CD4-positive, alpha-beta T cell treated with Interleukin-10 for 1 hour (primary cell): ENCODE data around the gene SIAH1.
"Not testable (repeated sequence)": the region's sequence is repeated elsewhere in the genome, so short reads cannot be mapped to it uniquely, and the experiment has no call there.

Source experiments
- DNase-seq: peaks from one replicate; pipeline ENCODE4 v3.0.0-alpha.2; 2020

SIAH1 gene

DNA sequence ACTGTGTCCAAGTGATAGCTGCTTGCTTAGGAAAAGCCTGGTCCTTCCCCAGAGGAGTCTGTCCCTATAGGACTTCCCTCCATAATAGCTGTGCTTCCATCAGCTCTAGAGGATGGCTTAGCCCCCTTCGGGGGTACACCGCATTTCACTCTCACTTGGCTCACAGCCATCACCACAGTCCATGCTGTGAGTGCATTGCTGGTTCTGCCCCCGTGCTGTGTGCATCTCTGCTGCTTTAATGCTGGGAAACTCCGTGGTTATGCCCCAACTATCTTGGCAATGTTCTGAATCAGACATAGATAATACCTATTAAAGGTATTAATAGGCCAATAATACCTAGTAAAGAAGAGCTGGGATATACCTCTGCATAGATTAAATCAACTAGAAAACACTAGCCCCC is 58.3 kb downstream of the SIAH1 start:
- no peak for DNase-seq

DNA sequence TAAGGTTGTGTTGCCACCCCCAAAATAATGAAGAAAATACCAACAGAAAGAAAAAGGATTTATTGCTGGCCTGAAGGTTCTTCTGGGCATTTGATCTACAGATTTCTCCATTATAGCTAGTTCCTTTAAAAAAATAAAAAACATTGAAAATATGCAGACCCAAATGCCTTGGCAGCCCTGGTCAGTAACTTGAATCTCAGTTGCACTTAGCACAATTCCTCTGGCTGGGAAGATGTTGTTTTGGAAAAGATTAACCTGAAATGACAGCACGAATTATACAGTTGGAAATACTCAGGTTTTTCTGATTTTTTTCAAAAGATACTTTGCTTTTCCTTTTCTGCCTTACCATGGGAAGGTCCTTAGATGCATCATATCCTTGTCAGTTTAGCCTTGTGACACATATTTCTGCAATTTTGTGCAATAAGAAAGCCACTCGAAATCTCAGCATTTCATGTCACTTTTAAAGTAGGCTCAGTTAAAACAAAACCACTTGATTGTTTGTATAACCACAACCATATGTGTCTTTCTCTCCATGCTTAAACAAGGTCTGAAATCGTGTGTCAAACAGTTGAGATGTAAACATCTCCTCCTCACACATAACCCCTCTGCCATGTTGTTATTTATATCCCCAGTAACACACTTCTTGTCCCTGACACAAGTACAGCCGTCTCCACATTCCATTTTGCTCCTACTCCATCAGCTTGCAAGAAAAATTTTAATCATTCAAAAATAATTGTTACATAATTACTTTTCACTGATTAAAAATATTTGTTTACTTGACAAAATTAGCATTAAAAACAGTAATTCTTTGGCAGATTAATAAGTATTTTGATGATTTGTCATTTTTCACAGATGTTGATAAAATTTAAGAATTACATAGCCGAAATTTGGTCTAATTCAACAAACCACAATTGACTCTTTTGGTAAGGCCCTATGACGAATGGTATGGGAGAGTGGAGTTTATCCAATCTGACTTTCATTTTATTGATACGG is 61.1 kb downstream of the SIAH1 start:
- no peak for DNase-seq

DNA sequence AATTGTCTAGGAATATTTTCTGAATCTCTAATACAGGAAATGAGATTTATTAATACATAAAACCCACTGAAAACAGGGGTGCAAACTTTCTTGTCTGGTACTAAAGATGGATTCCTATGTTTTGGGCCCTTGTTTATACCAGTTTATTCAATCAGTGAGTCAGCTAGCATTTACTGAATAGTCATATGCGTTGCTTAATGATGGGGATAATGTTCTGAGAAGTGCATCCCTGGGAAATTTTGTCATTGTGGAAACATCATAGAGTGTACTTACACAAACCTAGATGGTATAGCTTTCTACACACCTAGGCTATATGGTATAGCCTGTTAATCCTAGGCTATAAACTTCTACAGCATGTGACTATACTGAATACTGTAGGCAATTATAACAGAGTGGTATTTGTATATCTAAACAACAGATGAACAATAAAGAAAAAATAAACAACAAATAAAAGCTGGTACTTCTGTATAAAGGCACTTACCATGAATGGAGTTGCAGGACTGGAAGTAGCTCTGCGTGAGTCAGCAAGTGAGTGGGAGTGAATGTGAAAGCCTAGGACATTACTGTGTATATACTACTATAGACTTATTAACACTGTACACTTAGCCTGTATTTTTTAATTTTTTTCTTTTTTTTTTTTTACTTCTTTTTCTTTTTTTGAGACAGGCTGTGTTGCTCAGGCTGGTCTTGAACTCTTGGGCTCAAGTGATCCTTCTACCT is 63.7 kb downstream of the SIAH1 start:
- DNase-seq, result no peak

DNA sequence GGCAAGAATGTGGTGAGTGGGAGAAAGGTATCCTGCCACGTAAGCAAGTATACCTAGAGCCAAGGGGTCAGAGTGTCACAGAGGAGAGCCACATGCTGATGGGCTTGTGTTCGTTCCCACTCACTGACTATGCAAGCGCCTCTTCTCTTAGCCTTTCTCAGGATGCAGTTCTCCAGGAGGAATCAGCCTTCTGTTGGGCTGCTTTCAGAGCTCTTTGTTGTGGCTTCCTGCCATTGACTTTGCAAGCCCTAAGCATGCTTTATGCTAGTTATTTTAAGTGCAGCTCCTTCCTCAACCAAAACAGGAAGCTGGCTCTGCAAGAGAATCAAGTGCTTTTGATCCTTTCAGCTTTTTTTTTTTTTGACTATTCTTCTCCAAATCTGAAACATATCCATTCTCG is 66.6 kb downstream of the SIAH1 start:
- DNase-seq, result peak; percentile 57

DNA sequence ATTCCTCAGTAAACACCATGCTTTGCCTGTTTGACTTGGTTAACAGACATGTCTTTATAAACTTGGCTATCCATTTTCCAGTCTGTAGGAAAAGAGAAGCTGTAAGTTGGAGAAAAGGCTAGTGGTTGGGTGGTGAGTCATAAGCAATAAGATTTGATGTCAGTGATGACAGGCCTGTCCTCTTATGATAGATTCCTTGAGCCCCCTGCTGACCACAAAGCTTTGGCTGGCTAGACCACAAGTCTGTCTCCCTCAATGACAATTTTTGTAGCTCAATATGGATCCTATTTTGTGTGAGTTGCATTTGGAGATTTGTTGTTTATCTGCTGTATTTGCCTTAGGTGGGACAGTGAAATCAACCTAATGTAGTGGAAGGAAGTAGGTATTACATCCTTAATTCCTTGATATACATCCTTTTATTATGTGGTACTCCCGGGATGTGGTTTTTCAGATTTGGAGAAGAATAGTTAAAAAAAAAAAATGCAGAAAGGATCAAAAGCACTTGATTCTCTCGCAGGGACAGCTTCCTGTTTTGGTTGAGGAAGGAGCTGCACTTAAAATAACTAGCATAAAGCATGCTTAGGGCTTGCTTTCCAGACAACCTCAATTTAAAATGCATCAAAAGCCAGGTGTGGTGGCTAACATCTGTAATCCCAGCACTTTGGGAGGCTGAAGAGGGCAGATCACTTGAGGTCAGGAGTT is 67.4 kb downstream of the SIAH1 start:
- peak; percentile 4 for DNase-seq

DNA sequence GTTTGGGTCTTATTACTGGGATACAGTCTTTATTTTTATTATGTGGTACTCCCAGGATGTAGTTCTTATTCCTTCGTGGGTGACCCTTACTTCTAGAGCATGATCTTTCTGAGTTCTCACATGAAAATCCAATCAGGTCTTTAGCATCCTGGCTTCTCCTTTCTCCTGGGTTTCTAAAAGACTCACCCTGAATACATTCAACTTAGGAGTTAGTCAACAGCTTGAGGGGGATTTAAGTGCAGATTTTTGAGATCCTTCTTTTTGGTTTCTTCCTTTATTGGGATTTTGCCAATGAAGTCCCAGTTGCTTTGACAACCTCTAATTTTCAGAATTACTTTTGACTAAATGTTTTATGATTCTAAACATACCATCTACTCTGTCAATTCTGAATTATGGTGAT is 68.2 kb downstream of the SIAH1 start:
- no peak for DNase-seq

DNA sequence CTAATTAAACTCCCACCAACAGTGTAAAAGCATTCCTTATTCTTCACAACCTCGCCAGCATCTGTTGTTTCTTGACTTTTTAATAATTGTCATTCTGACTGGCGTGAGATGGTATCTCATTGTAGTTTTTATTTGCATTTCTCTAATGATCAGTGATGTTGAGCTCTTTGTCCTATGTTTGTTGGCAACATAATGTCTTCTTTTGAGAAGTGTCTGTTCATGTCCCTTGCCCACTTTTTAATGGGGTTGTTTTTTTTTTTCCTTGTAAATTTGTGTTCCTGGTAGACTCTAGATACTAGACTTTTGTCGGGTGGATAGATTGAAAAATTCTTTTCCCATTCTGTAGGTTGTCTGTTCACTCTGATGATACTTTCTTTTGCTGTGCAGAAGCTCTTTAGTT is 71.3 kb downstream of the SIAH1 start:
- not testable (repeated sequence) for DNase-seq

DNA sequence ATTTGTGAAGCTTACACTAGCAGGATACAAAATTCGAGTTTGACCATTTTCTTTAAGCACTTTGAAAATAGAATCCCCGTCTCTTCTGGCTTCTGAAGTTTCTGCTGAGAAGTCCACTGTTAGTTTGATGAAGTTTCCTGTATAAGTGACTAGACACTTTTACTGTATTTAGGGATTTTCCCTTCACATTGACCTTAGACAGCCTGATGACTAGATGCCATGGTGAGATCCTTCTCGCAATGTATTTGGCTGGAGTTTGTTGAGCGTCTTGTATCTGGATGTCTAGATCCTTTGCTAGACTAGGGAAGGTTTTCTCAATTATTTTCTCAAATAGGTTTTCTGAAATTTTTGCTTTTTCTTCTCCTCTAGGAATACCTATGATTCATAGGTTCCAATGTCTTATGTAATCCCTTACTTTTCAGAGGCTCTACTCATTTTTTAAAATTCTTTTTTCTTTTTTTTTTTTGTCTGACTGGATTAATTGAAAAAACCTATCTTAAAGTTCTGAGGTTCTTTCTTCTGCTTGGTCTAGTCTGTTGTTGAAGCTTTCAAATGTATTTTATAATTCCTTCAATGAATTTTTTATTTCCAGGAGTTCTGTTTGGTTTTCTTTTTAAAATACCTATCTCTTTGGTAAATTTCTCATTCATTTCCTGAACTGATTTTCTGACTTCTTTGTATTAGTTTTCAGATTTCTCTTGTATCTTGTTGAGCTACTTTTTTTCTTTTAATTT is 74.1 kb downstream of the SIAH1 start:
- no peak for DNase-seq
